GM12892 (cell line): ENCODE measurements around the gene TM9SF4.

Experiments used
- POLR2A ChIP-seq: IDR thresholded peaks from 2 replicates; pipeline ENCODE4 v1.6.1; 2011; ENCODE audit warnings: low read depth, low read length, control low read depth
- POLR2AphosphoS5 ChIP-seq: IDR thresholded peaks from 2 replicates; pipeline ENCODE4 v1.6.1; 2011; ENCODE audit warnings: low read depth, low read length, control low read depth

- TF ChIP-seq POLR2A = no peak
- TF ChIP-seq POLR2AphosphoS5 = no peak
Measured at GRCh38 chr20:32157611-32158010, 48.1 kb downstream of the TM9SF4 start.
